WTC11 (cell line): ENCODE data around the gene DHX57.

Source experiments
- SP1 ChIP-seq: sonication (generic); formaldehyde crosslinking; conservative IDR thresholded peaks from 2 replicates; pipeline ENCODE4 v1.8.1; 2022; ENCODE audit warnings: missing genetic modification reagents
- TEAD4 ChIP-seq: sonication (generic); formaldehyde crosslinking; IDR thresholded peaks from 2 replicates; pipeline ENCODE4 v1.8.0; 2022; ENCODE audit warnings: mild to moderate bottlenecking, missing genetic modification reagents
- ZNF232 ChIP-seq: sonication (generic); formaldehyde crosslinking; IDR thresholded peaks from 2 replicates; pipeline ENCODE4 v1.8.0; 2022; ENCODE audit warnings: mild to moderate bottlenecking, missing genetic modification reagents
- TF ChIP-seq, protein P1 (sequence below): fragments of 200-600 bp; IDR thresholded peaks from 2 replicates; pipeline ENCODE4 v1.8.0; 2022; ENCODE audit warnings: antibody characterized with exemption
- TF ChIP-seq, protein P2 (sequence below): sonication (generic); formaldehyde crosslinking; conservative IDR thresholded peaks from 2 replicates; pipeline ENCODE4 v1.8.1; 2022; ENCODE audit warnings: mild to moderate bottlenecking, missing genetic modification reagents

DNA sequence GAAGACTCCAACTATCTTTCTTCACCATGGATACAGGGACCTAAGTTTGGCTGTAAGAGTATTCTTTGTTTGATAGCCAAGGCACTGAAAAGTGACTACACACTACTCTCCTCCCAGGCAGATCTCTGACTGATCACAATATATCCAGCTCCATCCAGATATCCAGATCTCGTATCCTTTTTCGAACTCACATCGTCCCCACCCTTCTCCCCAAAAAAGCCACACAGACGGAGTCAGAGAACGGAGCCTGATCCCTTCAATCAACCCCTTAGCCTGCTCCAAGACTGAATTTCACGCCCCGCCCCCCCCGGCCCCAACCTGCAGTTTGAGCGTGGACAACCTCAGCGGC, 533 bp downstream of the DHX57 start:
- TF ChIP-seq, protein P1, sequence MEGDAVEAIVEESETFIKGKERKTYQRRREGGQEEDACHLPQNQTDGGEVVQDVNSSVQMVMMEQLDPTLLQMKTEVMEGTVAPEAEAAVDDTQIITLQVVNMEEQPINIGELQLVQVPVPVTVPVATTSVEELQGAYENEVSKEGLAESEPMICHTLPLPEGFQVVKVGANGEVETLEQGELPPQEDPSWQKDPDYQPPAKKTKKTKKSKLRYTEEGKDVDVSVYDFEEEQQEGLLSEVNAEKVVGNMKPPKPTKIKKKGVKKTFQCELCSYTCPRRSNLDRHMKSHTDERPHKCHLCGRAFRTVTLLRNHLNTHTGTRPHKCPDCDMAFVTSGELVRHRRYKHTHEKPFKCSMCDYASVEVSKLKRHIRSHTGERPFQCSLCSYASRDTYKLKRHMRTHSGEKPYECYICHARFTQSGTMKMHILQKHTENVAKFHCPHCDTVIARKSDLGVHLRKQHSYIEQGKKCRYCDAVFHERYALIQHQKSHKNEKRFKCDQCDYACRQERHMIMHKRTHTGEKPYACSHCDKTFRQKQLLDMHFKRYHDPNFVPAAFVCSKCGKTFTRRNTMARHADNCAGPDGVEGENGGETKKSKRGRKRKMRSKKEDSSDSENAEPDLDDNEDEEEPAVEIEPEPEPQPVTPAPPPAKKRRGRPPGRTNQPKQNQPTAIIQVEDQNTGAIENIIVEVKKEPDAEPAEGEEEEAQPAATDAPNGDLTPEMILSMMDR: no peak
- TF ChIP-seq SP1 (CRISPR knock-in tag): no peak
- TF ChIP-seq TEAD4 (CRISPR knock-in tag): no peak
- no peak for TF ChIP-seq ZNF232 (CRISPR knock-in tag)
- TF ChIP-seq, protein P2, sequence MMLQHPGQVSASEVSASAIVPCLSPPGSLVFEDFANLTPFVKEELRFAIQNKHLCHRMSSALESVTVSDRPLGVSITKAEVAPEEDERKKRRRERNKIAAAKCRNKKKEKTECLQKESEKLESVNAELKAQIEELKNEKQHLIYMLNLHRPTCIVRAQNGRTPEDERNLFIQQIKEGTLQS (CRISPR knock-in tag): no peak
